Right cardiac atrium (tissue), 5 donors: ENCODE data around the gene MSMP. TPM values are rescaled to one million over a fixed set of nuclear protein-coding genes. Genes with fewer than 3 reads are reported as not detected.

Source experiments
- ATAC-seq, 2 donors: fragments of 200-7000 bp; cut with Tn5 transposase; one replicate each; pipeline versions ENCODE4 v1.8.0 to v1.9.1; 2020; ENCODE audit warnings: moderate library complexity in 2 of 2, mild to moderate bottlenecking in 1 of 2
- DNase-seq, 3 donors: peaks; one replicate each; pipeline ENCODE4 v3.0.0-alpha.2; 2020
- H3K27ac ChIP-seq: one replicate; pipeline ENCODE4 v1.5.1; 2013; ENCODE audit warnings: mild to moderate bottlenecking, low read length, control low read depth, moderate library complexity
- H3K27me3 ChIP-seq: one replicate; pipeline ENCODE4 v1.6.1; 2013; ENCODE audit not compliant: control insufficient read depth, insufficient read depth
- H3K4me1 ChIP-seq: one replicate; pipeline ENCODE4 v1.6.1; 2013; ENCODE audit warnings: low read length; ENCODE audit not compliant: control insufficient read depth, insufficient read depth
- H3K4me3 ChIP-seq: one replicate; pipeline ENCODE4 v1.5.1; 2013; ENCODE audit warnings: low read length, control low read depth
- H3K9me3 ChIP-seq: one replicate; pipeline ENCODE4 v1.6.1; 2013; ENCODE audit warnings: low read length; ENCODE audit not compliant: control insufficient read depth
- WGBS: extraction: QIAGEN DNeasy Blood & Tissue Kit; methylation state at CpG from one replicate; pipeline ENCODE4 v1.1.7; 2013; 5-methylcytosine and 5-hydroxymethylcytosine counted together
- intact Hi-C, 4 donors: fragments of 100-400 bp; cut with DNase I; formaldehyde crosslinking; loops; one replicate each; pipeline versions ENCODE4 v1.11.0 to v1.14.0; 2022 to 2023
- polyA plus RNA-seq: library from polyadenylated mRNA; stranded (reverse); fragments of 200-250 nt; gene quantifications from one replicate; pipeline ENCODE4 v1.2.3, GENCODE V29; 2013
- total RNA-seq, 4 donors: library from RNA; stranded (reverse); fragmentation: NEBNext Ultra II Directional; extraction: Animal tissue kit (Norgen Biotek cat#: 25700); gene quantifications; one replicate each; pipeline ENCODE4 v1.2.1, GENCODE V29; 2021
- donor health status: healthy with polysubstance abuse.
- donor health status: DM: no; HTN: yes; CAD: no.
- donor health status: DM: no; HTN: no; CAD: no.
- donor health status: DM: no; HTN: yes; CAD: no; lungs with severe emphysema.
- donor health status: DM: yes; HTN: yes; CAD: no.

MSMP gene
- total and polyA plus RNA-seq, 5 donors = 0.27 TPM; not detected in 4

GRCh38 chr9:35791297-35791921 lies 37.3 kb upstream of the MSMP start, which contains the start of gene NPR2:
Gene NPR2, plus strand, starts transcription at chr9:35791591. Its CDS starts 818 bp downstream, at chr9:35792409.
- H3K27me3 ChIP-seq = no peaks in the 10 kb centered on the region
- H3K4me1 ChIP-seq = no peaks in the 10 kb centered on the region
- intact Hi-C loops = loop anchor here (2.0 to 5.0 kb wide), 3 partner anchors 36 to 91 kb away; partner anchors contain the start of genes FAM221B (in 1 of the 4) and TMEM8B (in 1 of the 4)
- ATAC-seq (peak; percentile 73 to 79), DNase-seq (peak; percentile 59 to 84 (median 84))
- no peaks in the 10 kb centered on the region for H3K9me3 ChIP-seq
- peak within 1 kb of the TSS; percentile 81 for H3K27ac ChIP-seq
- H3K4me3 ChIP-seq = peak within 1 kb of the TSS; percentile 58
- WGBS = 5% methylated on average over 57 of the region's 64 CpGs

GRCh38 chr9:35790385-35791296 lies 36.6 kb upstream of the MSMP start:
- Histone ChIP-seq H3K27ac (peak overlapping the region; percentile 41), H3K4me3 (peak overlapping the region; percentile 58), H3K4me1 (no peaks in the 10 kb centered on the region), H3K9me3 (no peaks in the 10 kb centered on the region), H3K27me3 (no peaks in the 10 kb centered on the region)
- peak; percentile 88 to 90 for ATAC-seq
- peak; percentile 73 to 84 (median 79) for DNase-seq
- 24% methylated on average over 37 of the region's 37 CpGs for WGBS
- intact Hi-C loops = loop anchor here (2.0 to 5.0 kb wide), 3 partner anchors 37 to 92 kb away; partner anchors contain the start of genes FAM221B (in 1 of the 4) and TMEM8B (in 1 of the 4)

- no peaks in the 10 kb centered on the region for H3K4me1 ChIP-seq
- intact Hi-C loops = loop anchor here (2.0 to 5.0 kb wide), 3 partner anchors 37 to 93 kb away; partner anchors contain the start of genes FAM221B (in 1 of the 4) and TMEM8B (in 1 of the 4)
- no peaks in the 10 kb centered on the region for H3K27me3 ChIP-seq
- ATAC-seq = no peak
- 30% methylated on average over 4 of the region's 4 CpGs for WGBS
- no peaks in the 10 kb centered on the region for H3K9me3 ChIP-seq
- H3K4me3 ChIP-seq = no peak overlapping the region
- no peak overlapping the region for H3K27ac ChIP-seq
- no peak for DNase-seq
Measured at GRCh38 chr9:35790025-35790384, 35.9 kb upstream of the MSMP start.

- intact Hi-C loops = no loop called here
- 90% methylated on average over 2 of the region's 2 CpGs for WGBS
- DNase-seq (no peak), ATAC-seq (no peak)
- Histone ChIP-seq H3K4me3 (no peak overlapping the region), H3K27me3 (no peaks in the 10 kb centered on the region), H3K4me1 (no peaks in the 10 kb centered on the region), H3K9me3 (no peaks in the 10 kb centered on the region), H3K27ac (no peak overlapping the region)
Measured at GRCh38 chr9:35789541-35789940, 35.5 kb upstream of the MSMP start.

GRCh38 chr9:35783418-35783817 lies 29.3 kb upstream of the MSMP start:
- no peaks in the 10 kb centered on the region for H3K27me3 ChIP-seq
- no peak overlapping the region for H3K4me3 ChIP-seq
- no peaks in the 10 kb centered on the region for H3K4me1 ChIP-seq
- no peak overlapping the region for H3K27ac ChIP-seq
- no peaks in the 10 kb centered on the region for H3K9me3 ChIP-seq
- DNase-seq = no peak
- intact Hi-C loops = no loop called here
- ATAC-seq = no peak

GRCh38 chr9:35781066-35781465 lies 27.0 kb upstream of the MSMP start:
- Histone ChIP-seq H3K27ac (no peak overlapping the region), H3K27me3 (no peaks in the 10 kb centered on the region), H3K4me1 (peaks cover 2% of the 10 kb centered on the region), H3K4me3 (no peak overlapping the region), H3K9me3 (no peaks in the 10 kb centered on the region)
- intact Hi-C loops = no loop called here
- DNase-seq (no peak), ATAC-seq (no peak)
- WGBS = 71% methylated on average over 2 of the region's 2 CpGs

- H3K9me3 ChIP-seq = no peaks in the 10 kb centered on the region
- no peak overlapping the region for H3K27ac ChIP-seq
- no peaks in the 10 kb centered on the region for H3K27me3 ChIP-seq
- no peak for ATAC-seq
- no peak overlapping the region for H3K4me3 ChIP-seq
- intact Hi-C loops = no loop called here
- DNase-seq = no peak
- 92% methylated on average over 3 of the region's 3 CpGs for WGBS
- H3K4me1 ChIP-seq = peaks cover 6% of the 10 kb centered on the region
Measured at GRCh38 chr9:35778496-35778895, 24.4 kb upstream of the MSMP start.

GRCh38 chr9:35776018-35776417 lies 21.9 kb upstream of the MSMP start:
- Histone ChIP-seq H3K4me3 (no peak overlapping the region), H3K9me3 (no peaks in the 10 kb centered on the region), H3K27ac (no peak overlapping the region), H3K4me1 (peaks cover 8% of the 10 kb centered on the region), H3K27me3 (no peaks in the 10 kb centered on the region)
- ATAC-seq (no peak), DNase-seq (no peak)
- 83% methylated on average over 4 of the region's 4 CpGs for WGBS
- intact Hi-C loops = no loop called here

- ATAC-seq (peak; percentile 67 to 79), DNase-seq (peak in 2 of 3 donors; percentile 38 to 66)
- no peak overlapping the region for H3K4me3 ChIP-seq
- intact Hi-C loops = no loop called here
- no peaks in the 10 kb centered on the region for H3K9me3 ChIP-seq
- H3K27ac ChIP-seq = peak overlapping the region; percentile 30
- H3K27me3 ChIP-seq = no peaks in the 10 kb centered on the region
- WGBS = 39% methylated on average over 7 of the region's 7 CpGs
- peaks cover 12% of the 10 kb centered on the region for H3K4me1 ChIP-seq
Measured at GRCh38 chr9:35774907-35775635, 21.0 kb upstream of the MSMP start.

- no peak for ATAC-seq
- intact Hi-C loops = no loop called here
- Histone ChIP-seq H3K4me3 (no peak overlapping the region), H3K27me3 (no peaks in the 10 kb centered on the region), H3K4me1 (peaks cover 12% of the 10 kb centered on the region), H3K27ac (no peak overlapping the region), H3K9me3 (no peaks in the 10 kb centered on the region)
- no peak for DNase-seq
- WGBS = 89% methylated on average over 3 of the region's 3 CpGs
Measured at GRCh38 chr9:35771943-35772342, 17.9 kb upstream of the MSMP start.
